CD4-positive, alpha-beta T cell treated with Interleukin-21 for 1 hour (primary cell): ENCODE results near the gene MRGPRD.

Source experiments
- DNase-seq: peaks from one replicate; pipeline ENCODE4 v3.0.0-alpha.2; 2020

The MRGPRD gene

GRCh38 chr11:68980776-68981065 is at the start of gene MRGPRD:
MRGPRD (minus strand) TSS chr11:68980986; CDS start chr11:68980986, 0 bp downstream.
- no peak for DNase-seq

- no peak for DNase-seq
These were observed 49.5 kb upstream of the MRGPRD start for GRCh38 chr11:69030301-69030700.

- no peak for DNase-seq
These were observed 47.1 kb upstream of the MRGPRD start for GRCh38 chr11:69027704-69028372.

- DNase-seq, result no peak
These were observed 43.7 kb upstream of the MRGPRD start for GRCh38 chr11:69024509-69024908.

GRCh38 chr11:69022260-69022659 is 41.5 kb upstream of the MRGPRD start:
- no peak for DNase-seq

GRCh38 chr11:69018924-69019323 is 38.1 kb upstream of the MRGPRD start:
- DNase-seq, result no peak

- DNase-seq, result no peak
These were observed 37.2 kb upstream of the MRGPRD start for GRCh38 chr11:69017951-69018350.

- no peak for DNase-seq
These were observed 34.2 kb upstream of the MRGPRD start for GRCh38 chr11:69014898-69015549.

GRCh38 chr11:69014084-69014851 is 33.5 kb upstream of the MRGPRD start:
- no peak for DNase-seq

- no peak for DNase-seq
These were observed 32.5 kb upstream of the MRGPRD start, which contains the start of gene MRGPRF for GRCh38 chr11:69013009-69013951. MRGPRF (minus strand) TSS chr11:69013246; CDS start chr11:69009901, 3,345 bp downstream.

GRCh38 chr11:69012092-69013008 is 31.6 kb upstream of the MRGPRD start:
- DNase-seq, result no peak

GRCh38 chr11:69011624-69012091 is 30.9 kb upstream of the MRGPRD start:
- DNase-seq, result no peak

- DNase-seq, result no peak
These were observed 30.3 kb upstream of the MRGPRD start for GRCh38 chr11:69010964-69011623.

- no peak for DNase-seq
These were observed 29.6 kb upstream of the MRGPRD start for GRCh38 chr11:69010361-69010891.

- DNase-seq, result no peak
These were observed 28.8 kb upstream of the MRGPRD start for GRCh38 chr11:69009441-69010211.

- DNase-seq, result no peak
These were observed 28.1 kb upstream of the MRGPRD start for GRCh38 chr11:69008737-69009440.

- DNase-seq, result no peak
These were observed 27.2 kb upstream of the MRGPRD start for GRCh38 chr11:69007975-69008381.

- no peak for DNase-seq
These were observed 26.0 kb upstream of the MRGPRD start for GRCh38 chr11:69006816-69007215.
